ENCODE data around the gene ORC5. TPM values are rescaled to one million over a fixed set of nuclear protein-coding genes. Genes with fewer than 3 reads are reported as not detected.
"Not testable (repeated sequence)": the region's sequence is repeated elsewhere in the genome, so short reads cannot be mapped to it uniquely, and the experiment has no call there.

Gene ORC5
- 16.8 and 137 TPM in 2 replicates for total RNA-seq

DNA sequence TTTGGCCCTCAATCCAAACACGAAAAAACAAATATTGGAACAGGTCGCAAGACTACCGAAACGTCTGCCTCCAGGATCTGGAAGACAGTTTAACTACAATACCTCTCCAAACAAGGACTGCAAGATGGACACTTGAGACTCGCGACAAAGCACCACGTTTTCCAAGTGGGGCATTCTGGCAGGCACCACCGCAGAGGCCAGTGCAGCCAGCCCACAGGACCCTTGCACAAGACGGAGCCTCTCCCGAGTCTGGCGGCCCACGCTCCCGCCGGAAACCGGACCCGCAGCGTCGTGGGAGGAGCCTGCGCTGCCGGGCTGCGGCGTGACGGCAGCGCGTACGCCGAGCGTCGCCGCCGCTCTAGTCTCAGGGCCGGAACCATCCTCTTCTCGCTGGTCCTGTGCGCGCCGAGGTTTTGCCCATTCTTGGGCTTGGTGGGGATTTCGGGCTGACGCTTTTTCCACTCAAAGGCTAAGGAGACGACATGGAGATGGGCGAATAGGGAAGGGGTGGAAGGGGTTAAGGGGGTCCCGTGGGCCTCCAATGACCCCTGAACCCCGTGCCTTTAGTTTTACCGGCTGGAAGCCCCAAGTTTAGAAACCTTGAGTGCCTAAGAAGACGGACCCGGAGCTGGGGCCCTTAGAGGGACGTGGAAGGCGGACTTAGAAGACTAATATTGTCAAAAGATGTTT is at the start of gene ORC5:
TSS of gene ORC5 (minus strand) at position 283 of the 690 bp plus-strand sequence. CDS start at position 174, 109 bp downstream.
- peak; percentile 60 for DNase-seq (ENCODE audit: low read depth)

DNA sequence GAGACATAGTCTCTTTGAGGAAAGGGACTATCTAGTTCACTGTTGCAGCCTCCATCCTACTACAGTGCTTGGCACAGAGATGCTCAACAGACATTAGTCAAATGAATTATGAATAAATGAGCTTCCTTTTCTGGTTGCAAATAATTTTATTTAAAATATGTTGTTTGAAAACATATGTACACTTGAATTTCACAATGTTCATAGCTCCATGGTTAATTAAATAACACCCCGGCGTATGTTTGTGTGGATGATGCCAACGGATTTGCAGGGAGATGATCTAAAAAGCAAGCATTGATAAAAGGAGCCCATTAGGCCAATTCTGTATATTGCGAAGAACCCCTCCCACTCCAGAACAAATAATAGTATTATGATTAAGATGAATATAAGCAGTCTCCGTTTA is 47.8 kb upstream of the ORC5 start:
- DNase-seq (ENCODE audit: low read depth) = no peak

DNA sequence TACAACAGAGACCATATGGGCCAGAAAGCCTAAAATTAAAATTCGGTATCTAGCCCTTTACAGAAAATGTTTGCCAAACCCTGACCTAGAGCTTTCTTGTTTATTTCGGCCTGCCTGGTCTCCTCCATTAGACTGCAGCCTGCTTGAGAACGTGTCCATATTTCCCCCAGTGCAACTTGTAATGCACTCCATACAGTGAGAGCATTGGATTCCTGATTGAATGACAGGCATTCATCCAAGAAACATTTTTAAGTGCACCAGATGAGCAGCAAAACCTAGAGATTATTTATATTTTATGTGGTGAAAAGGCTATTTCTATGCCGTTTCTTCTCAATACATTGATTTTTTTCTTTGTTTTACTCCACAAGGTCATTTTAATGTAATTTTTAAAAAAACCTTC is 47.4 kb upstream of the ORC5 start:
- DNase-seq (ENCODE audit: low read depth) = no peak

DNA sequence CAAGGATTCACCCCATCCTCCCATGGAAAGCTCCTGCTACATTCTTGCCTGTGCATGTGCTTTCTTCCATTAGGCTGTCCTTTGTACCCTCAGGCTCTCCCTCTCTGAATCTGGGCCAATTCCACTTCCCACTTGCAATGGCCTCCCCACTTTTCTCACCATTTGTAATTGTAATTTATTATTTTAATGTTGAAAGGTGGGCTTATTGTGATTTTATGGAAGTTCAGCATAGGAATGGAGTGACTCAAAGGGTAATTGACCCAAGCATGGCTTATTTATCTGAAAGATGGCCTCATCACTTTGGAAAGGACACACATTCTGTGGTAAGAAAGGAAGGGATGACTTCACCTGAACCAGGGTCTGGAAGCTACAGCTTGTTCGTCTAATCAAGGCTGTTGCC is 46.9 kb upstream of the ORC5 start:
- no peak for DNase-seq (ENCODE audit: low read depth)

DNA sequence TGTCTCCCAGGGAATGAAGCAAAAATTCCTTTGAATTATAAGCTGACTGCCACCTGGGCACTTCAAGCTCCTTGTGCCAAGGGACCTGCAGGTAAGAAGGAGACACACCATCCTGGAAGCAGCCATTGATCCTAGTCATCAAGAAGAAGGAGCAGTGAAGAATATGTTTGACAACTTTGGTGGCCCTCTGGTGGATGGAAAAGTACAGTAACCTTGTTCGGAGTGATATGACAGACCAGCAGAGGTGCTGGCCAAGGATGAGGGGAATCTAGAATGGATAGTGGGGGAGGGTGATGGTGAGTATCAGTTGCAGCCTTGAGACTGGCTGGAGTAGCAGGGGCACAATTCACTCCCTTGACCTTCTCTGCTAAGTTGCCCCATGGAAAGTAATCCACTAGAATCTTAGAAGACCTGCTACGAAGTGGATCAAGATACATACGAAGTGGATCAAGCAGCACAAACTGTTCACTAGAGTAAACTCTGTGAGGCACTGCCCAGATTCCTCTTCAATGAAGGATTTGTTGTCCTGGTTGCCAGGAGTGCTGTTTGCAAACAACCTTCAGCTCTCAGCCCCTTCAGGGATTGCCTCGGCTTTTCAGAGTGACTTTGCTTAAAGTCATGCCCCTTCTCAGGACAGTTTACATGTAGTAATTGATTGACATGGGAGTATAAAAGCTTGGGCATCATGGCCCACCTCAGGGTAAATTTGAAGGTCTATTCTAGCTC is 44.8 kb upstream of the ORC5 start:
- DNase-seq (ENCODE audit: low read depth) = no peak

DNA sequence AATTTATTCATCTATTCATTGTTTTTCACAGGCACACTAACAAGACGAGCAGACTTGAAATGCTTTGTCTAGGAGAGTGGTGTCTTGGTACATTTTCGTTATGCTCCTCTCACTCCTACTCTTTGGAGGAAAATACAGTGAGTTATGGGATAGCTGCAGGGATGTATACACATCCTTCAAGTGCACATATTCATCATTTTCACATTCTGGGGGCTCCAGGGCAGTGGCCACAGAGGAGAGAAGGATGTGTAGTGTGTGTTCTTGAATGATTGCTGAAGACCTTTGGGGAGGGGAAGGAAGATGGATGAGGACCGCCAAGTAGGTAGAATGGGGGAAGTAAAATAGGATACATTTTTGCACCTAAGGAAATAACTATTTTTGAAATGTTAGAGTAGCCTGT is 34.8 kb upstream of the ORC5 start:
- DNase-seq (ENCODE audit: low read depth) = no peak

DNA sequence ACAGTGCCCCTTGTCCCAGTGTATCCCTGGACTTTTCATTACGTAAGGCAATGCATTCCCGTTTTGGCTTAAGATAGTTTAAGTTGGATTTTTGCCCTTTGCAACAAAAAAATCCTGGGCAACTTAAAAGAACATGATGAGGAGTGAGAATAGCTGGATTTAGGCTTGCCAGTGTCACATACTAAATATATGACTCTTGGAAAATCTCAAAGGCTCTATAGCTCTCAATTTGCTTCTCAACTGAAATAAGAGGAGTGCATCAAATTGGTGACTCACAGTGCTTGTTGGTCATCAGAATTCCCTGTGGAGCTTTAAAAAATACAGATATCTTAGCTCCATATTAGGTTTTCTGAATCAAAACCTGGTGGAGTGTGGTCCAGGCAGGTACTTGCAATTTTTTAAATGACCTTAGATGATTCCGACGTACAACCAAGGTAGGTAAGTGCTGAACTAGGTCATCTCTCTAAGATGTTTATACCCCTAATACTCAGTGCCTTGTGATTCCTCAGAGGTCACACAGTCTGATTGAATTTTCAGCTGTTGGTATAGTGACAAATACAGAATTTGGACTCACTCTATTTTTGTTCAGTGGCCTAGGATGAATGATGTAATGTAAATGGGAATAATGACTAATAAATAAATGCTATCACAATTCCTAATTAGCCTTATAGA is 33.9 kb upstream of the ORC5 start:
- DNase-seq (ENCODE audit: low read depth) = no peak

DNA sequence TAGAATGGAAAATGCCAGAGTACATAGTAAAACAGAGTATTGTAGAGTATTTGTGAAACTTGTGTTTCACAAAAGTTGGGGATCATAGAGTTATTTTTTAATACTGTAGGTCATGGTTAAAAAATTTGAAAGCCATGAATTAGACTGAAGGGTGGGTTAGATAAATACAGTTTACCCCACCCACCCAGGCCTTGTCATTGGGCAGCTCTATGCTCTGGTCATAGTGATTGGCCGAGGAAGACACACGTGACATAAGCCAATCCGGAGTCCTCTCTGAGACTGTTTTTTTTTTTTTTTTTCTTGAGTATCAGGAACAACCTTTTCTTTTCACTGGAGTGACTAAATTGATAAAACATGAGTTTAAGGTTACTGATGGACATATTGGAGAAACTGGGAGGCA is 33.3 kb upstream of the ORC5 start:
- no peak for DNase-seq (ENCODE audit: low read depth)

DNA sequence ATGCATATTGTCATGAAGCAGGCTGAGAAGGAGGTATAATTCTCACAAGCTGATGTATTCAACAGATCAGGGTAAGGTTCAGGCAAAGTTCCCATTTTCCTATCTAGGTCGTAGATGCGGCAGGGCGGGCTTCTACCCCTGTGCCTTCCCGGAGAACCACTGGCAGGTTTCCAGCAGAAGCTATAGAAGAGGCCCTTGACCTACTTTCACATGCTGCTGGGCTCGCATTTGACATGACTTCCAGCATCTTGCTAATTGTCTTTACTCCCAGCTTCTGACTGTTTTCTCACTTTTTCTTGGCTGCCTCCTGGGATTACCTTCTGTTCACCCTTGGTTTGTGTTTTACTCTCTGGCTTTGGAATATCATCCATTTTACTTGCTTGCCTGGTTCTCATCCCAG is 32.6 kb upstream of the ORC5 start:
- DNase-seq (ENCODE audit: low read depth) = no peak

DNA sequence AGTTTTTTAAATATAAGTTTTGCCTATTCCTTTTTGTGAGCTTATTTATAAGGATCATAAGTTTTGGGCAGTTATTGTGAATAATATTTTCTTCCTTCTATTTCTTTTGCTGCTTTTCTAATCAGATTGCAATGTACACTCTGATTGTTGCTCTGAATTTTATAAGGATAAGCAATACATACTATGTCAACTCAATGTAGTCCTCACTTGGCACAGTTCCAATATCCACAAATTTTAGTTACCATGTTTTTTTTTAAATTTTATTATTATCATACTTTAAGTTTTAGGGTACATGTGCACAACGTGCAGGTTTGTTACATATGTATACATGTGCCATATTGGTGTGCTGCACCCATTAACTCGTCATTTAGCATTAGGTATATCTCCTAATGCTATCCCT is 27.2 kb upstream of the ORC5 start:
- DNase-seq (ENCODE audit: low read depth) = not testable (repeated sequence)

DNA sequence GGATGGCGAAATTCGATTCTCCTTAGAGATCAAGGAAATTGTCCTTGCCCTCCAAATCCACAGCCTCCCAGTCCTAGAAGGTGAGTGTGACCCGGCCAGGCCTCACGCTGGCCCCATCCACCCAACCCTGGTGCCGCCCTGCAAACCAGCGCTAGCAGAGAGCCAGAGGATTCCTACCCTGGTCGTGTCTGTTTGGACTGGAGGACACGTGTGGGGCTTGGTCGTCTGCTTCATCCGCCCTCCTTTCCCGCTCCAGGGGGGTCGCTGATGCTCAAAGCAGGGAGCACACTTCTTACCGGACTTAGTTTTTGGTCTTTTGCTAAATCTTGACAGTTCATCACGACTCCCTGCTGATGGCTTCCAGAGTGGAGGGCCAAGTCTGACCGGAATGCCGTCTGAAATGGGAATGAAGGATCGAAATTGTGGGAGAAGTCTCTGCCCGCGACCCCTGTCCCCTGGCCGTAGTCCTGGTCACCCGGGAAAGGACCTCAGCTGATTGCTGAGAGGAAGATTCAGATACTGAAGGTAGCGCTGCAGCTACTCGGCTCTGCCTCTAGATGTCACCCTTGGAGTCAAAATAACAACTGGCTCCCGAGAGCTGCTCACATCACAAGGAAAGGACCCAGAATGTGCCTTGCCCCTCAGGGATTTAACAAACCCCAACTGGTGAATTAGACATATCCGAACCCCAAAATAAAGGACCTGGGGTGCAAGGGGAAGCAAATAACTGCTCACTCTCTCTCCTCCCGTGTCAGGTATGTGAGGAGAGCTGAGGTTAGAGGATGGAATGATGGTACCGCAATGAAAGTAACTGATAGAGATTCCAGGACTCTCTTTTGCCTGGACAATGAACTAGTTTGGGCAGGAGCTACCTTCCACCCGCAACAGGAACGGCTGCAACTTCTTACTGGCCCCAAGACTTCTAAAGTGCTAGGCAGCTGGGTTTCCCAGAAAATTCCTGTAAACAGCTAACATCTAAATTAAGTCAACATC is 23.5 kb upstream of the ORC5 start:
- peak; percentile 46 for DNase-seq (ENCODE audit: low read depth)

DNA sequence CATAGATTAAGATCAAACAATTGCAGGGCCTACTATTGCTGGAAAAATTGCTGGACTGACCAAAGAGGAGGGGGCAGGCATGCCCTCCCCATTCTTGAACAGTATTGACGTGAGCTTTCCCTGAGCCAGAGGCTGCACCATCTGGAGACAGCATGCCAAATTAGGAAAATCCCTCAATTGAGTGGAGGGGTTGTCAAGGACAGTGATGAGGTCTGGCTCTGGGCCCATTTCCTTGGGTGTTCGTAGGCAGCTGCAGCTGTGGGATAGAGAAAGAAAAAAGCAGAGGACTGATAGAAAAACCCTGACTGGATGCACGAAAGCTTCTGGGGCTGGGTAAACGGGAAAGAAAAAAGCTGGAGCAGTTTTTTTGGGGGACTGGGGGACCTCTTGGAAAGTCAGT is 22.8 kb upstream of the ORC5 start:
- DNase-seq (ENCODE audit: low read depth) = no peak

DNA sequence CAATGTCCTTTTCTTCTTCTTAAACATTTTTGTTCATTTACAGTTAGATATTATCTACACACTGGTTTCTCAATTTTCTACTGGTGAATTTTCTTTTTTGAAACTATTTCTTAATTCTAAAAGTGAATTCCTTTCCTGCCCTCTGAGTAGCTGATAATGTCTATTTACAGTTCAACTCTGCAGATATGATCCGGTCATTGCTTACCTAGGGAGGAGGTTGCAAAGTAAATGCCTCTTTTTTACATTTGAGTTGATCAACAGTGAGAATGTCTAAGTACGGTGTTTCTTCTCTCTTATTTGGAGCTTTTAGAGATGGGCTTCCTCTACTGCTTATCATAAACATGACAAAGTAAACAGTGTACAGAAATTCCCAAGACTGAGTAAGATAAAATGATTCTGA is 20.6 kb upstream of the ORC5 start:
- DNase-seq (ENCODE audit: low read depth) = no peak

DNA sequence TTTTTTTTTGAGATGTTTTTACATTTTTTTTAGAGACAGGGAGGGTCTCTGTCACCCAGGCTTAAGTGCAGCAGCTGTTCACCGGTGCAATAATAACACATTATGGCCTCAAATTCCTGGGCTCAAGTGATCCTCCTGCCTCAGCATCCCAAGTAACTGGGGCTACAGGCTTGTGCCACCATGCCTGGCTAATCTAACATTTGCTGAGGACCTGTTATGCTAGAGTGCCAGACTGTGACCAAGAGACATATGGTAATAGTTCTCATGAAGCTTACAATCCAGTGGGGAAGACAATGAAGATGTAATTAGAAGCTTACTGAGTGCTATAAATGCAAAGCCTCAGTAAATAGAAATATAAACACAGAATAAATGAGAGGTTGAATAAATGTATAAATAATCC is 17.6 kb upstream of the ORC5 start:
- no peak for DNase-seq (ENCODE audit: low read depth)

DNA sequence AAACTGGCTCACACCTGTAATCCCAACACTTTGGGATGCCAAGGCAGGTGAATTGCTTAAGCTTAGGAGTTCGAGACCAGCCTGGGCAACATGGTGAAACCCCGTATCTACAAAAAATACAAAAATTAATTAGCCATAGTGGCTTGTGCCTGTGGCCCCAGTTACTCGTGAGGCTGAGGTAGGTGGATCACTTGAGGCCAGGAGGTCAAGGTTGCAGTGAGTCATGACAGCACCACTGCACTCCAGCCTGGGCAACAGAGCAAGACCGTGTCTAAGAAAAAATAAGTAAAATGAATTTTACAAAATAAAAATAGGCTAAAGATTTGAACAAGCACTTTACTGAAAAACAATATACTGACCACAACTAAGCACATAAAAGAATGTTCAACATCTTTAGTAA is 9.8 kb upstream of the ORC5 start:
- no peak for DNase-seq (ENCODE audit: low read depth)

DNA sequence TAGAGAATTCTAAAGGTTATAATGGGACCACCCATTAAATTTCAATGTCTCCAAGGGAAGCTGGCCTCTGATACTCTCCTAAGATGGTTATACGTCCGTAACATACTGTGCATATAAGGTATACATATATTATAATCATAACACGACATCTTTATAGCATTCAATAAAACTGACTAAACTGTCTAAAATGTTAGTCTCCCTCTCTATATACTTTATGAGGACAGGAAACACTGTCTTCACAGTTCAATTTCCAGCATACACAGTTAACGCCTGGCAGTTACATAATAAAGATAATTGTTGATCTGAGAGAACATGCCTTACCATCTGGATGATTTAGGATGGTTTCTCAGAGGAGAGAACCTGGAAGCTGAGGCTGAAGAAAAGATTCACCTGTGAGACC is 1.2 kb upstream of the ORC5 start:
- DNase-seq (ENCODE audit: low read depth) = no peak

DNA sequence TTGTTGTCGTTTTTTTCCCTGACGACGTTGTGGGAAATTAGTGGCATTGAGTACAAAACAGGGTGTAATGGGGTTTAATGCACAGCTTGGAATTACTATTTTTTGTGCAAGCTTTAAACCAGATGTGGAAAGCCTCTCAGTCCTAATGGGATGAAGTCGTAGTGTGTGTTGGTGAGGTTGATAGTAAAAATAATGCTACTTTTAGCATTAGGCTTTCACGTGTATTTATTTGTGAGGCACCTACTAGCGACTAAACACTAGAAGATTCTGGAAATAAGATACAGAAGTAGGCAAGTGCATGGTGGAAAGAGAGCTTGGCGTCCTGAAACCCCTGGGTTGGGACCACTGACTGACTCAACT is 588 bp upstream of the ORC5 start:
- no peak for DNase-seq (ENCODE audit: low read depth)

DNA sequence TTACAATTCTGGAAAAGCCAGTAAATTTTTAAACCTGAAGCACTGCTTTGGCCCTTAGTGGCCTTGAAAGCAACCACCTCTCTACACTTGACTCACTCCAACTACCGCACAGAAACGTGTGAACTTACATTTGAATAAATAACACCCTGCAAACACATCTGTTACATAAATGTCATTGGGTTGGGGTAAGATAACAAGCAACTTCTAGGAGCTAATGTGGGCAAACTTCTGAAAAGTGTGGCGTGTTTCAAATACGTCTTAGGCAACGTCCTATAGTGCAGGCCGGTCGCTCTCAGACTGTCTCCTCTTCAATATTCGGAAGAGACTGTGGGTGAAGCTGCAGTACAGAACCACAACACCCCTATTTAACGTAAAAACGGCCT is 474 bp downstream of the ORC5 start:
- DNase-seq (ENCODE audit: low read depth) = peak; percentile 27

DNA sequence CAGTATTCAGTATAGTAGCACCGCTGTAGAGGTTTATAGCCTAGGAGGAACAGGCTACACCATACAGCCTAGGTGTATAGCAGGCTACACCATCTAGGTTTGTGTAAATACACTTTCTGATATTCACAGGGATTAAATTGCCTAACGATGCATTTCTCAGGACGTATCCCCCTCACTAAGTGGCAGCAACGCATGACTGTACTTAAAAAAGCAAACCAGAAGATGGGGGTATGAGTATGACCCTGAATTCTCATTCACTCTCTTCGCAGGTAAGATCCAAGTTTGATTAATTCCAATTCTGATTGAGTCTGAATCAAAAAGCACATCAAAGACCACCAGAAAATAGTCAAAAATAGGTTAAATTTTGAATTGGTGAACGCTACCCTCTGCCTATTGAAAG is 972 bp downstream of the ORC5 start:
- DNase-seq (ENCODE audit: low read depth) = peak; percentile 15

DNA sequence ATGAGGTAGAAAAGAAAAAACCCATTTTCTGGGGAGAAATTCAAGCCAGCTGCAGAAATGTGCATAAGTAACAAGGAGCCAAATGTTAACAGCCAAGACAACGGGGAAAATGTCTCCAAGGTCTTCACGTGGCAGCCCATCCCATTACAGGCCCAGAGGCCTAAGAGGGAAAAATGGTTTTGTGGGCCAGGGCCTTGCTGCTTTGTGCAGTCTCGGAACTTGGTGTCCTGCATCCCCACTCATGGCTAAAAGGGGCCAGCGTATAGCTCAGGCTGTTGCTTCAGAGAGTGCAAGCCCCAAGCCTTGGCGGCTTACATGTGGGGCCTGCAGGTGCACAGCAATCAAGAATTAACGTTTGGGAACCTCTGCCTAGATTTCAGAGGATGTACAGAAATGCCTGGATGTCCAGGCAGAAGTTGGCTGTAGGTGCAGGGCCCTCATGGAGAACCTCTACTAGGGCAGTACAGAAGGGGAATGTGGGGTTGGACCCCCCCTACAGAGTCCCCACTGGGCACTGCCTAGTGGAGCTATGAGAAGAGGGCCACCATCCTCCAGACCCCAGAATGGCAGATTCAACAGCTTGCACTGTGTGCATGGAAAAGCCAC is 9.0 kb downstream of the ORC5 start:
- no peak for DNase-seq (ENCODE audit: low read depth)

DNA sequence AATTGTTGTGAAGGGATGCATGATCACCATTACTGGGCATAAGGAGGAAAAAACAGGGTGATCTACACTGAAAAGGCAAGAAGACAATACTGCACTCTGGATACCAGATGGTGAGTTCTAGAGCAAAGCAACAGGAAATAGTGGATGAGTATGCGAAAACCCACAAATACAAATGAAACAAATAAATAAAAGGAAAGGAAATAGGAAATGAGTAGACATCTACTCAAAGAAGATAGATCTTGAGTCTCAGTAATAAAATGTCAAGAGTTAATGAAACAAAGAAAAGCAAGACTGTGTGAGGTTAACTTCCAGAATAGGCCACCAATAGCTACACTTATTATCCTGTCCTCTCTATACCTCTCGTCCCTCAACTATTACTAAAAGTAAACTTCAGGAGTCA is 11.7 kb downstream of the ORC5 start:
- DNase-seq (ENCODE audit: low read depth) = no peak

DNA sequence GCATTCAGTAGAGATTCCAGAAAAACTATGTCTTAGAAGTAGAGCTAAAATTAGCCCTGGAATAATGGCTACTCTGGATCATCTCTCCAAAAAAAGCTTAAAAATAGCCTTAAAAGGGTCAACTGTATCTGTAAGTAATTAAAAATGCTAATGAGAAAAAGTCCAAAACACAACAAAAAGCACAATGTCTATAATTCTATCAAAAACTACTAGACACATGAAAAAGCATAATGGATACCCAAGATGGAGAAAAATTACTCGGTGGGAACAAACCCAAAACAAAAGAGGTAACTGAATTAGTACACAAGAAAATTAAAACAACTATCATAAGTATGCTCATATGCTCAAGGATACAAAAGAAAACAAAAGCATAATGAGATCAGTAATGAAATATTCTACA is 15.4 kb downstream of the ORC5 start:
- DNase-seq (ENCODE audit: low read depth) = no peak
